Superior temporal gyrus (tissue), 1 donor: ENCODE data around the gene LSR.
"Not testable (repeated sequence)": the region's sequence is repeated elsewhere in the genome, so short reads cannot be mapped to it uniquely, and the experiment has no call there.

Experiments
- DNase-seq: peaks from one replicate; pipeline ENCODE4 v3.0.0-alpha.2; 2016; ENCODE audit errors: extremely low spot score

The LSR gene

GRCh38 chr19:35286101-35286500 lies 37.3 kb downstream of the LSR start:
- DNase-seq, result not testable (repeated sequence)

- no peak for DNase-seq
Measured at GRCh38 chr19:35287713-35288112, 38.9 kb downstream of the LSR start.

GRCh38 chr19:35288331-35288730 lies 39.5 kb downstream of the LSR start:
- DNase-seq, result no peak

GRCh38 chr19:35288906-35289305 lies 40.1 kb downstream of the LSR start:
- DNase-seq, result no peak

GRCh38 chr19:35290381-35291127 lies 41.8 kb downstream of the LSR start:
- DNase-seq, result peak; percentile 84

- no peak for DNase-seq
Measured at GRCh38 chr19:35291259-35291658, 42.5 kb downstream of the LSR start.

GRCh38 chr19:35291916-35292315 lies 43.1 kb downstream of the LSR start, which contains the start of gene MAG:
TSS of gene MAG (plus strand) at chr19:35292161. CDS start at chr19:35295409, 3,248 bp downstream.
- DNase-seq, result peak; percentile 89

- DNase-seq, result no peak
Measured at GRCh38 chr19:35292421-35293362, 43.9 kb downstream of the LSR start.

GRCh38 chr19:35293363-35293739 lies 44.5 kb downstream of the LSR start:
- DNase-seq, result peak; percentile 78

- DNase-seq, result no peak
Measured at GRCh38 chr19:35293808-35294207, 45.0 kb downstream of the LSR start.

- no peak for DNase-seq
Measured at GRCh38 chr19:35294328-35294727, 45.5 kb downstream of the LSR start.

- DNase-seq, result no peak
Measured at GRCh38 chr19:35294859-35295791, 46.3 kb downstream of the LSR start.

GRCh38 chr19:35295792-35296462 lies 47.1 kb downstream of the LSR start:
- no peak for DNase-seq

- DNase-seq, result no peak
Measured at GRCh38 chr19:35296644-35297514, 48.1 kb downstream of the LSR start.

- no peak for DNase-seq
Measured at GRCh38 chr19:35297515-35297848, 48.7 kb downstream of the LSR start.

- DNase-seq, result no peak
Measured at GRCh38 chr19:35297922-35298321, 49.1 kb downstream of the LSR start.

- no peak for DNase-seq
Measured at GRCh38 chr19:35298561-35298972, 49.8 kb downstream of the LSR start.

- no peak for DNase-seq
Measured at GRCh38 chr19:35299523-35300338, 50.9 kb downstream of the LSR start.

- DNase-seq, result no peak
Measured at GRCh38 chr19:35300339-35300649, 51.5 kb downstream of the LSR start.

GRCh38 chr19:35301961-35302360 lies 53.2 kb downstream of the LSR start:
- DNase-seq, result no peak
